Skeletal muscle cell (primary cell): ENCODE data around the gene ZFAND3.

Source experiments
- DNase-seq: peaks from one replicate; pipeline ENCODE4 v3.0.0-alpha.2; 2010; ENCODE audit warnings: low read depth
- H3K4me3 ChIP-seq: 2 replicates; pipeline ENCODE4 v1.5.1; 2011; ENCODE audit warnings: low read depth, mild to moderate bottlenecking, control low read depth, low read length, moderate library complexity

Gene ZFAND3

DNA sequence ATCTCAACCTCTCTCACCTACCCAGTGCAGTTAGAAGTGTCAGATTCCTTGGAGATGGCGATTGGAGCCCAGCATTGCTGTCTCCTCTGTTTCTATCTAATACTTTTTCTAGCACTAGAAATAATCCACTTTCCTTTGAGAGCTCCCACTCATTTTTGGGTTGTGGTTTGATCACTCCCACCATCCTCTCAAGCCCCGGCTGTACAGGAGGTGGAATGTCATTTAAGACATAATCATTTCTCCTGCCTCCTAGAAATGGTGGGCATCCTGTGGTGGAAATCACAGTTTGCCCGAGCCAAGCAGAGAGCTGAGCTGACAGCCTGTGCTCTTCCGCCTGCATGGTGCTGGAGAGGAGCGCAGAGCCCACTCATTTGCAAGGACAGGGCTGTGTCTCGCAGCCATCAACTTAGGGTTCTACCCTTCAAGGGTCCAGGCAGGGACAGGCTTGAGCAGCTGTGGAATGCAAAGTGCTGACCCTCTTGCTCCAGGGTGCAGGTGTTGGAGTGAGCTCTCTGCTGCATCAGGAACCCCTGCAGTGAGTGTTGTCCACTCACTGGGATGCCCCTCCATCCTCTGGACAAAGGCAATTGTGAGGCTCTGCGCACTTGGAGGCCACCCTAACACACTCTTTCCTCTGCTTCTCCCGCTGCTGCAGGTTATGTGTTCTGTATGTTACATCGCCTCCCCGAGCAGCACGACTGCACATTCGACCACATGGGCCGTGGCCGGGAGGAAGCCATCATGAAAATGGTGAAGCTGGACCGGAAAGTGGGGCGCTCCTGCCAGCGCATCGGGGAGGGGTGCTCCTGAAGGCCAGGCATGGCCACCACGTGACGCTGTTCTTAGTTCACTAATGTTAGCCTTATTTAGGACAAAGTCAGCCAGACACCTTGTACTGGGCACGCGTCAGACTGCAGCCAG lies 332.3 kb downstream of the ZFAND3 start:
- H3K4me3 ChIP-seq = no peak overlapping the region
- DNase-seq = no peak

DNA sequence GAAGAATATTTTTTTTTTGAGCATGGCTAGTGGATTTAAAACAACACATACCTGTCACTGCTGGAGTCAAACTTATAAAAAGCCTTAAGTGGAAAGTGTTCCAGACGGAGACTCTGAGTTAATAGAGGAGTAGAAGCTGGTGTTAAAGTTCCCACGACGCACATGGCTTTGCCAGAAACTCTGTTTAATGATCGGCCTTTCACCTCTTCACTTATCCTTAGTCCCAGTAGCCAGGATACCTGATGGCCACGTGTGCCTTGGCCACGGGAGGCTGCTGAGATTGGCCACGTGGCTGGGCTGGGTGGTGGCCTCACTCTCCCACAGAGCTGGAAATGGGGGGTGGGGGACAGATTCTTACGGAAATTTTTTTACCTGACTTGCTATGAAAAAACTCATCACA lies 333.1 kb downstream of the ZFAND3 start:
- DNase-seq = no peak
- H3K4me3 ChIP-seq = no peak overlapping the region

DNA sequence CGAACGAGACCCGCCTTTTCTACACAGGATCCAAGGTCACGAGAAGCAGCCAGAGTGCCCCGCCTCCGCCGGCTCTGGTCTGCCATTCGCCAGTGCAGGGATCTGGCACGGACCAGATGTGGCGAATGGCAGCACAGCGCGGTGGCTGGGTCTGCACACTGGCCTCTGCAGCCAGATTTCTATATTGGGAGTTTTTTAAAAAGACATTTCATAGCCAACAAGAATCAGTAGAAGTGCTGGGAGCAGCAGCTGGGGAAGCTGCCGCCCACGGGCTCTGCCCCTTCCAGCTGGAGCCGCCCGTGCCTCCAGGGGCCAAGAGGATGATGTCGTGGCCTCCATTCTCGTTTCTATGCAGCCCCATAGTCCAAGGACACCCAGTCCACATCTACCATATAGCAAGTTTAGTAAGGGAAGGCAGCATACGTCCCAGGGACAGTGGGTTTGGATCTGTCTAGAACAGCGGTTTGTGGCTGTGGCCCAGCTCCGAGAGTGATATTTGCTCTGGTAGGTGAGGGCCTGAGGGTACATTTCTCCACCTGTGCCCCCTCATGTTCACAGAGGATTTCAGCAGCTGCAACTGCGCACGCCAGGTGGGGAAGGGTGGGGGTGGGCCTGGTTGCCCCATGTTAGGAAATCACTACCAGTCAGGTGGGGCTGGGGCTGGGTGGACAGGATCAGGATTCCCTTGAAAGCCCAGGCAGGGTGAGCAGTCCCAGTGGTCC lies 333.7 kb downstream of the ZFAND3 start:
- DNase-seq = no peak
- H3K4me3 ChIP-seq = no peak overlapping the region

DNA sequence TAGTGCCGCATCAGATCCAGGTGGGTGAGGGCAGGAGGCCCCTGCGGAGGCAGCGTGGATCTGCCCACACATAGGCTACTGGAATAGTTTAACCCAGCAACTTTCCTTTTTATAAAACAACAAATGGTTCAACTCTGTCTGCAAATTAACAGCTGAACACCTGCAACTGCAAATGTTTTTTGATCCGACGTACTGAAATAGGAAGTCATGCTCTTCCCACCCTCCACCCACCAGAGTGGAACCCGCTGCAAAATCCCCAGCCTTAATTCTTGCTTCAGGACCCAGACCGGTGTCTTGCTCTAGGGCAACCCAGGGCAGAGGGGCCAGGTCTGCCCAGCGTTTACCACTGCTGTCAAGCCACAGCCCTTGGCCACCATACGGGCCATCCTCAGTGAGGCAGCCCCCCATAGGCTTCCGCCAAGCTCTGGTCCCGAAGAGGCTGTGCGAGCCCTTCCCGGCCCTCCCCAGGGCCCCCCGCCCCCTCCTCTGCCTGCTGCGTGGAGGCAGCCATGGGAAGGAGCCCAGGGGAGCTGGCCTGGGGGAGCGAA lies 334.3 kb downstream of the ZFAND3 start:
- no peak for DNase-seq
- no peak overlapping the region for H3K4me3 ChIP-seq

DNA sequence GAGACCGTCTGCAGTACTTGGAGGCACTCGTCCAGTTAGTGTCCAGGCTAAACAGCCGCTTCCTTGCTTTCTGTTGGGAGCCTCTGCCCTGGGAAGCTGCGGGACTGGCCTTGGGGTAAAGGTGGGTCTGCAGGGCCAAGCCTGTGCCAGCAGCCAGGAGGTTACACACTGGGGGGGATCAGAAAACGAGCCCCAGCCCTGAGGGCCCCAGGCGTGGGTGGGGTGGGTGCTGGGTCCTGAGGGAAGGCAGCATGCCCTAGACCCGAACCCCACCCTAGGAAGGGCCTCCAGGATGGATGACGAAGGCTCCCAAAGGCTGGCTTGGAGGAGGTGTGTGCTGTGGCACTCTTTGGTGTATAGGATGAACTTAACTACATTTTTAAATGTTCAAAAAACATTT lies 335.2 kb downstream of the ZFAND3 start:
- DNase-seq = no peak
- H3K4me3 ChIP-seq = no peak overlapping the region

DNA sequence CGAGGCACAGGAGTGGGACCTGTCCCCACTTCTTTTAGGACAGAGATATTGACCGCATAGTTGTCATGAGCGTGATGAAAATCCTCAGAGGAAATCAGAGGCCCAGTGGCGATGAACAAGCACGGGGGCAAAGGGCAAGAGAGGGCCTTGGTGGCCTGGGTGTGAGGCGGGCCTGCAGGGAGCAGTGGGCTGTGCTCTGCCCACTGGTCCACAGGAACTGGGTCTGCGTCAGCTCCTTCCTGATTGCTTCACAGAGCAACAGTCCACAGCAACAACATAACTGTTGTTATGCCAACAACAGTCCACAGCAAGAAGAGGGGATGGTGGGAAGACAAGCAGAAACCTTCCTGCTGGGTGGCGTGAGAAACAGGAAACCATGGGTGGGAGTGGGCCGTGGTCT lies 335.6 kb downstream of the ZFAND3 start:
- no peak for DNase-seq

DNA sequence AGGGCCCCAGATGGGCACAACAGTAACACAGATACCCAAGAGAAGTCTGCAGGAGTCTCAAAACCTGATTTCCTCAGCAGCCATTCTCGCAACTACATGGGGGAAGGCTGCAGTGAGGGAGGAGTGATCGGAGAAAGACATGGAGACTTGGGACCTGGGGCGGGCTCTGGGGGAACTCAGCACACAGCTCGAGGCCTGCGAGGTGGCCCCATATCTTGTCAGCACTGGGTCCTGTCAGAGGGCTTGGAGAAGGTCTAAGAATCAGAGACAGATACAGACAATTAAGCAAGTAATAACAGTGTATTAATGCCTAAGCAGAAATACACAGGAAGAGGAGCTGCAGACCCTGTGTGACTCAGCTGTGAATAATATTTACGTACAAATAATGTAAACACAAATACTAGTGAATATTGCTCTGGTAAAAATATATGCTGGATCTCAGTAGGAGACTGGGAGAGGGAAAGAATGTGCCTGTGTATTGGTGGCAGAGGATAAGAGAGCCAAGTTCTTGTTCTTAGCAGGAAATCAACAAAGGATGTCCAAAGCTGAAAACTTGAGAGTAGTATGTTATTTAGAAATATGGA lies 336.2 kb downstream of the ZFAND3 start:
- no peak overlapping the region for H3K4me3 ChIP-seq
- no peak for DNase-seq

More for the DNA sequence above, 335.6 kb downstream of the ZFAND3 start:
- H3K4me3 ChIP-seq = no peak overlapping the region

DNA sequence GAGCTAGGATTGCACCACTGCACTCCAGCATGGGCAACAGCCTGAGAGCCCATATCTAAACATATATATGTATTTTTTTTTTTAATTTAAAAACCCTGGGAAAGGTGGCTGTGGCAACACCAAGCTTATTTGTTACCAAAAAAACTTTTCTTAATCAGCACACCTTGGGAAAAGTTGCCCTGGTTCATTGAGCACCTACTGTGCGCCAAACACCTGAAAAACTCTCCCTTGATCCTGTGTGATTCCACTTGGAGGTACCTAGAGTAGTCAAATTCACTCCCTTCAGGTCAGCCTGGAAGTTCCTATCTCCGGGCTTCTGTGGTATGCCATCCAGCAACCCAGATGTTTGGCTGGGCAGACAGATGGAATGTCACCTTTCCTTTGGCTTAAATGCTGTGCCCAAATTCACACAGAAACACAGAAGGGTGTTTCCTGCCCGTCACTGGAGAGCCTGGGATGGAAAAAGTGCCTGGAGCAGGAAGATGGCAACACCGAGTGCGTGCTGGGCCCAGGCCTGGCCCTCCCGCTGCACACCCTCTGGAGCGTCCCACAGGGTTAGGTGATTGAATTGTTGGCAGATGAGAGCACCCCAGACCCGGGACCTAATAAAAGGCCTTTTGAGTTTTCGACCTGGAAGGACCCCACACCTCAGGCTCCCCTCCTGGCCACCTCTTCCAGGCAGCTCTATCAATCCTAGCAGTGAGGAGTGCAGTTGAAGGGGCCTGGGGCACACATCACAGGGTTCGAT lies 337.5 kb downstream of the ZFAND3 start:
- H3K4me3 ChIP-seq = no peak overlapping the region
- no peak for DNase-seq

DNA sequence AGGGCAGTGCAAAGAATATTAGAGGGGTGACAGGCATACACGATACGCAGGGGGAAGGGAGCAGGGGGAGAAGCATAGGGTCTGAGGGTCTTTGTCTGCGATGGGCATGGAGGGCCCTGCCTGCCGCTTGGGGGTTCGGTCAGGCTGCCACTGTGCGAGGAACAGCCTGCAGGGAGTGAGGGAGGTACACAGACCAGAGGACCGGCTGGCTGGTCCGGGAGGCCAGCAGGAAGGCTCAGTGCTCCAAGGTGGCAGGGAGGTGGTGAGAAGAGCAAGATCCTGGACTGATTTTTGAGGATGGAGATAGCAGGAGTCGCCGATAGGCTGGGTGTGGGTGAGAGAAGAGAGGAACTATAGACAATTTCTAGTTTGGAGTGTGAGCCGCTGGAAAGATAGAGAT lies 338.4 kb downstream of the ZFAND3 start:
- H3K4me3 ChIP-seq = no peak overlapping the region
- DNase-seq = no peak

DNA sequence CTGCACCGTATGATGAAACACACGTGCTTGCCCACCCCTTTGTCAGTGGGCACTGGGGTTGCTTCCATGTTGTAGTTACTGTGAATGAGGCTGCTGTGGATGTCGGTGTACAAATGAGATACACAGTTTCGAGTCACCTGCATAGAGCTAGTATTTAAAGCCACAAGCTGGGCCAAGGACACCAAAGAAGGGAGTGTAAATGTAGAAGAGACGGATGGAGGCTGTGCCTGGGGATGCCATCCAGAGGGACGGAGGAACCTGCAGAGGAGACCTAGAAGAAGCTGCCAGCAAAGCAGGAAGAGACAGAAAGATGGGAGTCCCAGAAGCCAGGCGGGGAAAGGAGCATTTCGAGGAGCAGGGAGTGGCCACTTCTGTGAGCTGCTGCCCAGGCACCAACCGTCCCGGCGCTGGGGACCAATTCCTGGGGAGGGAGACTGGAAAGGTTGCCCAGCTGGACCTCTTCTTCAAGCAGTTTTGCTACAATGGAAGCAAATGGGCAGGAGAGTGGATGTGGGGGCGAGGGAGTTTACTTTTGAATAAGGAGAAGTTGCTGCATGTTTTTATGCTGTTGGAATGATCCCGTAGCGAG lies 339.3 kb downstream of the ZFAND3 start:
- DNase-seq = no peak

DNA sequence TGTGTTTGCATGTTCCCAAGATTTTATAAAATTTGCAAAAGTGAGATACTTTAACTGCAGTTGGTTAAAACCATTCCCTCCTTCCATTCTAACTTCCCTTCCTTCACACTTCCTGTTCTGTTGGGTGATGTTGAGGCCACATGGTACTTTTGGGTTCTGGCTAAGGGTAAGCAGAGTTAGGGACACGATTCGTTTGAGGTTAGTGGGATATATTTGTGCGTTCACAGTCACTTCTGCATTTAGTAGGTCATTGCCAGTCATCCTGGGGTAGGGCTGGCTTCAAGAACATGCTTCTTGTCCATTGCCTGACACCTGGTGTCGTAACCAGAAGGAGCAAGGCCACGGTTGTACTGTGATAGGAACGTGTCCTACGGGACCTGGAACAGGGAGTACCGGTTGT lies 340.1 kb downstream of the ZFAND3 start:
- no peak overlapping the region for H3K4me3 ChIP-seq
- DNase-seq = no peak

More for the DNA sequence above, 339.3 kb downstream of the ZFAND3 start:
- no peak overlapping the region for H3K4me3 ChIP-seq

DNA sequence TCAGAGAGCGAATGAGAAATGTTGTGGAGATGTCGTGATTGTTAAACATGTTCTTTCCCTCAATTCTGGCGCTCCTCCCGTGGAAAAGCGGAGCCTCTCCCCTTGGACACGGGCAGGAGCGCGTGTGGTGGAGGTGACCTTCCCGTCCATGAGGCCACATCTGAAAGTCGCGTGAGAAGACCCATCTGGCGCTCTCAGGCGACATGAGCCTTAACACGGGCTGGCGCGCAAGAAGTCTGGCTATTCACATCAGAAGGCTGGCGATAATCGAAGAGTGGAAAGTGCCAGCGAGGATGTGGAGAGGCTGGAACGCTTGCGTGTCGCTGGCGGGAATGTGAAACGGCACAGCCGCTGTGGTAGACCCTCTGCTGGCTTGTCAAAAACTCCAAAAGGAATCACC lies 341.3 kb downstream of the ZFAND3 start:
- H3K4me3 ChIP-seq = no peak overlapping the region
- DNase-seq = no peak

DNA sequence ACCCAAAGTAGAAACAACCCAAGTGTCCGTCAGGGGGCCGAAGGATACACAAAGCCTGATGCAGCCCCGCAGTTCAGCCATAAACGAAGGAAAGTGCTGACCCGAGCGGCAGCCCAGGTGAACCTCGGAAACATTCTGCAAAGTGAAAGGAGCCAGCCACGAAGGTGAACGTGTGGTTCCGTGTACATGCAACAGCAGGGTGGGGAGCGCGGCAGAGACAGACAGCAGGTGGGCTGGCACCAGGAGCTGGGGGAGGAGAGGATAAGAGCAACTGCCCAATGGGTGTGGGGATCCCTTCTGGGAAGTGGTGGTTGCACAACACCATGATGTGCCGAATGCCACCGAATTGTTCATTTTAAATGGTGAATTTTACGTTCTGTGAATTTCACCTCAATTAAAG lies 341.8 kb downstream of the ZFAND3 start:
- no peak for DNase-seq
- H3K4me3 ChIP-seq = no peak overlapping the region

DNA sequence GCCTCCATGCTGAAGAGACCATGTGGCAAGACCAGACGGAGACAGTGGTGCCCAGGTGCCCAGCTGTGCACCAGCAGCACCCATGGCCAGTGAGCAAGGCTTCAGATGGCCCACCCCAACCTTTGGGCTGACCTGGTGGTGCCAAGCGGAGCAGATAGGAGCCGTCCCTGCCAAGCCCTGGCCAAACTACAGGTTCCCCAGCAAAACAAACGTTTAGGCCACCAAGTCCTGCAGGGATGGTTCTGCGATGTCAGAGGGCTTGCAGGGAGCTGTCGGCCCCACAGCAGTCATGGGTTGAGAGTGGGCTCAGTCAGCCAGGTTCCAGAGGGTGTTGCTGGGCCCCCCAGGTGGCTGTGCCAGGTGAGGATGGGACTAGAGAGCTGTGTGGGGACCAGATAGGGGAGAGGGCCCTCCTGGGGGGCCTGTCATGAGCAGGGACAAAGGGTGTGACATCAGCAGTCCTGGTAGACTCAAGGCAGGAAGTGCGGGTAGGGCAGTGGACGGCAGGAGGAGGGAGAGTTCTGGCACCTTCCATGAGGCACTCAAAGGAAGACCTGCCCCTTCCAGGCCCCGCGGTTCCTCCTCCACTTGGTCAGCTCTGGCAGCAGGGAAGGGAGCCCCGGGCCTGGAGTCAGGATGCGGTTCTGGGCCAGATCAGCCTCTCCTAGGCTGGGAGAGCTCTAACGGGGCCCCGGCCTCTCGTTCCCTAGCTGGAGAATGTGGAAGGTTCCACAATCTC lies 342.4 kb downstream of the ZFAND3 start:
- H3K4me3 ChIP-seq = no peak overlapping the region
- DNase-seq = no peak

DNA sequence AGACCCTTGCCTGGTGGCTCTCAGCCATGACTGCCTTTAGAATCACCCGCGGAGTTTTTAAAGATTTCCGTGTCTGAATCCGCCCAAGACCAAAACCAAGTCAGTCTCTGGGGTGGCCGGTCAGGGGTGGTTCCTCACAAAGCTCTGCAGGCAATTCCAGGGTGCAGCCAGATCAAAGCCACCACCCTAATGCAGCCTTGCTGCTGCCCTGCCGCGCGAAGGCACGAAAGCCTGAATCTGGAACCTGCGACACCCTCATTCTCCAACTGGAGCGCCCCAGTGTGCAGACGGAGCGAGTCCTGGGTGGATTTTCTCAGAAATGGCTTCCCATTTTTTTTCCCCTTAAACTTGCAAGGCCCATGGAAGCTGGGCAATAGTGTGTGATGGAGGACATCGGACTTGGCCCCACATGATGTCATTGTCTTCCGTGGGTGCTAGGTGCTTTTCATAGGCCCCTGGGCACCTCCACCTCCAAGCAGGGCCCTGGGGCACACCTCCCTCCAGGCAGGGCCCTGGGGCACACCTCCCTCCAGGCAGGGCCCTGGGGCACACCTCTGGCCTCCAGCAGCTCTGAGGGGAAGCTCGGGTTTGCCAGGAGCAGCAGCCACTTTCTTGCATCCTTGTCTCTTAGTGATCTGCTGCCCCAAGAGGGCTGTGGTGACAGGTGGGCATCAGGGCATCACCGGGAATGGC lies 343.1 kb downstream of the ZFAND3 start:
- no peak for DNase-seq
- H3K4me3 ChIP-seq = no peak overlapping the region

DNA sequence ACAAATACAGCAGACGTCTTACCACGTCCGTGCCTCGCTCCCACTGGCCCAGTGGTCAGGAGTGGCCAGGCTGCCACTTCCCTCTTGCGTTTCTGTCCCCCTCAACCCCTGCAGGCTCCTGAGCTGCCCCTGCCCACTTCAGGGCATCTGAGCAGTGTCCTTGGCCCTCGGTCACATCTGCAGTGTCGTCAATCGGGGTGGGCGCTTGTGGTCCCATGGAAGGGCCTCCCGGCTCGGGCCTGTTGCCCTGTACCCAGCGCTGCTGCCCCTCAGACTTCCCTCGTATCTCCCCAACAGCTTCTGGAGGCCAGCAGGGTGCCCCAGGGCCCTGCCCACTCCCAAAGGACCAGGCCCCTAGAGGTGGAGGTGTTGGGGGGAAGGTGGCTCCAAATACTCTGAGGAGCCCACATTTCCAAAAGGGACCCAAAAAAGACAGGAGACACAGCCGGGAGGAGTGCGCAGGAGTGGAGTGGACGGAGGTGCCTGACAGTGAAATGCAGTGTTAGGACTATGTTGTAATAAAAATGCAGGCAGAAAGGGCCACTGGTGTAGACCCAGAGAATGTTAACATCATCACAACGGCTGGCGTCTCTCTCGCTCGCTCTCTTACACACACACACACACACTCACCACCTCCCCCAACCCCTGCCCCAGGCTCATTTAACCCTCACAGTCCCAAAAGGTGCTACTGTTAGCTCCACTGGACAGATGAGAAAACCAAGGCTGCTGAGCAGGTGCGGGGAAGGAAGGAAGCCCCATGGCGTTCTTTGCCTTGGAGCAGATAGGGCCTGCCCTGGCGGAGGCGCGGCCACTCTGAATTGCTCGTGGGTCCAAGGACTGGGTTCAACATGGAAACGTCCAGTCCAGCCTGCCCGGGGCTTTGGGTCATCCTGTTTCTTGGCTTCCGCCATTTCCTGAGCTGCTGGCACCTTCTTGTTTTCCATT lies 343.9 kb downstream of the ZFAND3 start:
- DNase-seq = no peak
- H3K4me3 ChIP-seq = no peak overlapping the region

DNA sequence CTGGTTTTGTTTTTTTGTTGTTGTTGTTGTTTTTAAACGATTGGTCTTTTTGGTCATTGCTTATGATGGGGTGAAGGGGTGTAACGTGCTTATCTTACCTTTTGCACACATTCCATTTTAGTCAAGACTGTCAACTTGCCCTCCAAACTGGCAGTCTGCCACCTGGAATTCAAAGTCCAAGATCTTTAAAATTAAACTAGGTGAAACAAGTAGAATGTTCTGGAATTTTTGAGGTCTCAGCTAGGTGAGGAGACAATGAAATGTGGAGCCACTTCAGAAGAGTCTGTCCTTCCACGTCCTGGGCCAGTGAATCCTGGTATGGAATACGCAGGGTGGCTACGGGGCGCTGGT lies 344.6 kb downstream of the ZFAND3 start:
- H3K4me3 ChIP-seq = no peak overlapping the region
- DNase-seq = no peak
